HEK293 (cell line): ENCODE data around the gene AIFM3.

Experiments used
- CTCF ChIA-PET: fragments of 350-600 bp; formaldehyde crosslinking; extraction: SDS; loops from one replicate; lab custom pipeline; 2021; ENCODE audit warnings: antibody characterized with exemption; lab: Yijun Ruan, JAX
- POLR2A ChIA-PET: fragments of 300-600 bp; formaldehyde crosslinking; extraction: SDS; loops from one replicate; lab custom pipeline; 2020; ENCODE audit warnings: antibody characterized with exemption, inconsistent platforms; lab: Yijun Ruan, JAX
- H3K27ac ChIP-seq: fragments of 200-500 bp; sonication (Bioruptor generic); 2 replicates; pipeline ENCODE4 v1.5.1; 2014; ENCODE audit warnings: low read depth, low read length, control low read depth, inconsistent platforms; ENCODE audit errors: extremely low read depth
- H3K36me3 ChIP-seq, 2 experiments: fragments of 200-500 bp in 1 of 2; sonication (Bioruptor generic) in 1 of 2; 1 replicate in 1 of 2; 2 replicates in 1 of 2; pipeline ENCODE4 v1.5.1; 2014 to 2017; ENCODE audit warnings: inconsistent platforms in 2 of 2, low read length in 2 of 2; ENCODE audit not compliant: control insufficient read depth in 2 of 2, insufficient read depth in 1 of 2
- H3K4me1 ChIP-seq: fragments of 200-500 bp; sonication (Bioruptor generic); 2 replicates; pipeline ENCODE4 v1.5.1; 2014; ENCODE audit warnings: mild to moderate bottlenecking, low read length, inconsistent platforms; ENCODE audit not compliant: control insufficient read depth, insufficient read depth
- H3K4me3 ChIP-seq: 2 replicates; pipeline ENCODE4 v1.5.1; 2011; ENCODE audit warnings: low read depth, mild to moderate bottlenecking, control low read depth, low read length, moderate library complexity
- H3K9me3 ChIP-seq: fragments of 200-500 bp; sonication (Bioruptor generic); 2 replicates; pipeline ENCODE4 v1.5.1; 2014; ENCODE audit warnings: low read depth, low read length, inconsistent platforms; ENCODE audit not compliant: control insufficient read depth, insufficient read depth
- KLF16 ChIP-seq: fragments of 450-650 bp; formaldehyde crosslinking; IDR thresholded peaks from 2 replicates; pipeline ENCODE4 v1.5.1; 2017; ENCODE audit warnings: missing biosample characterization, missing genetic modification characterization
- KLF9 ChIP-seq: fragments of 450-650 bp; formaldehyde crosslinking; IDR thresholded peaks from 2 replicates; pipeline ENCODE4 v1.5.1; 2016; ENCODE audit warnings: missing biosample characterization, missing genetic modification characterization, low read depth
- MZF1 ChIP-seq: fragments of 450-650 bp; formaldehyde crosslinking; IDR thresholded peaks from 2 replicates; pipeline ENCODE4 v1.5.1; 2017; ENCODE audit warnings: missing biosample characterization, missing genetic modification characterization, borderline replicate concordance
- OVOL3 ChIP-seq: fragments of 450-650 bp; formaldehyde crosslinking; IDR thresholded peaks from 2 replicates; pipeline ENCODE4 v1.5.1; 2016; ENCODE audit warnings: missing biosample characterization, missing genetic modification characterization
- RBAK ChIP-seq: fragments of 450-650 bp; formaldehyde crosslinking; IDR thresholded peaks from 2 replicates; pipeline ENCODE4 v1.5.1; 2016; ENCODE audit warnings: missing biosample characterization, missing genetic modification characterization
- SP3 ChIP-seq: fragments of 450-650 bp; formaldehyde crosslinking; IDR thresholded peaks from 2 replicates; pipeline ENCODE4 v1.5.1; 2016; ENCODE audit warnings: missing biosample characterization, missing genetic modification characterization
- ZBTB7A ChIP-seq: fragments of 450-650 bp; formaldehyde crosslinking; IDR thresholded peaks from 2 replicates; pipeline ENCODE4 v1.5.1; 2016; ENCODE audit warnings: low read depth, missing biosample characterization, missing genetic modification characterization
- ZEB2 ChIP-seq: fragments of 450-650 bp; formaldehyde crosslinking; IDR thresholded peaks from 2 replicates; pipeline ENCODE4 v1.5.1; 2016; ENCODE audit warnings: missing biosample characterization, missing genetic modification characterization
- ZFP3 ChIP-seq: fragments of 450-650 bp; formaldehyde crosslinking; IDR thresholded peaks from 2 replicates; pipeline ENCODE4 v1.5.1; 2016; ENCODE audit warnings: low read depth, missing biosample characterization, missing genetic modification characterization
- ZNF140 ChIP-seq: fragments of 450-650 bp; formaldehyde crosslinking; IDR thresholded peaks from 2 replicates; pipeline ENCODE4 v1.5.1; 2016; ENCODE audit warnings: missing biosample characterization, missing genetic modification characterization
- ZNF311 ChIP-seq: fragments of 450-650 bp; formaldehyde crosslinking; IDR thresholded peaks from 2 replicates; pipeline ENCODE4 v1.5.1; 2017; ENCODE audit warnings: missing biosample characterization, missing genetic modification characterization, borderline replicate concordance
- ZNF639 ChIP-seq: fragments of 450-650 bp; formaldehyde crosslinking; IDR thresholded peaks from 2 replicates; pipeline ENCODE4 v1.5.1; 2016; ENCODE audit warnings: missing biosample characterization, missing genetic modification characterization
- ZNF658 ChIP-seq: fragments of 450-650 bp; formaldehyde crosslinking; IDR thresholded peaks from 2 replicates; pipeline ENCODE4; 2016; ENCODE audit warnings: missing biosample characterization, missing genetic modification characterization
- ZNF692 ChIP-seq: fragments of 450-650 bp; formaldehyde crosslinking; IDR thresholded peaks from 2 replicates; pipeline ENCODE4 v1.5.1; 2016; ENCODE audit warnings: missing biosample characterization, missing genetic modification characterization
- ZNF747 ChIP-seq: fragments of 450-650 bp; formaldehyde crosslinking; IDR thresholded peaks from 2 replicates; pipeline ENCODE4 v1.5.1; 2016; ENCODE audit warnings: missing biosample characterization, missing genetic modification characterization
- TF ChIP-seq, protein P1 (sequence below): fragments of 450-650 bp; formaldehyde crosslinking; IDR thresholded peaks from 2 replicates; pipeline ENCODE4 v1.5.1; 2016; ENCODE audit warnings: missing biosample characterization, missing genetic modification characterization
- TF ChIP-seq, protein P2 (sequence below): fragments of 450-650 bp; formaldehyde crosslinking; IDR thresholded peaks from 2 replicates; pipeline ENCODE4 v1.5.1; 2017; ENCODE audit warnings: missing biosample characterization, missing genetic modification characterization
- TF ChIP-seq, protein P3 (sequence below): fragments of 450-650 bp; formaldehyde crosslinking; IDR thresholded peaks from 2 replicates; pipeline ENCODE4 v1.5.1; 2017; ENCODE audit warnings: missing biosample characterization, missing genetic modification characterization

AIFM3 gene

GRCh38 chr22:20937794-20938671 is 29.0 kb upstream of the AIFM3 start:
- TF ChIP-seq, protein P1, sequence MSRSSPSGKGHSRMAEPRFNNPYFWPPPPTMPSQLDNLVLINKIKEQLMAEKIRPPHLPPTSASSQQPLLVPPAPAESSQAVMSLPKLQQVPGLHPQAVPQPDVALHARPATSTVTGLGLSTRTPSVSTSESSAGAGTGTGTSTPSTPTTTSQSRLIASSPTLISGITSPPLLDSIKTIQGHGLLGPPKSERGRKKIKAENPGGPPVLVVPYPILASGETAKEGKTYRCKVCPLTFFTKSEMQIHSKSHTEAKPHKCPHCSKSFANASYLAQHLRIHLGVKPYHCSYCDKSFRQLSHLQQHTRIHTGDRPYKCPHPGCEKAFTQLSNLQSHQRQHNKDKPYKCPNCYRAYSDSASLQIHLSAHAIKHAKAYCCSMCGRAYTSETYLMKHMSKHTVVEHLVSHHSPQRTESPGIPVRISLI: no peak
- TF ChIP-seq ZFP3 (no peak), KLF9 (tag by site-specific recombination) (no peak), KLF16 (tag by site-specific recombination) (no peak), ZNF658 (tag by site-specific recombination) (no peak), ZNF692 (tag by site-specific recombination) (no peak), ZNF639 (tag by site-specific recombination) (no peak), SP3 (tag by site-specific recombination) (no peak), ZBTB7A (tag by site-specific recombination) (no peak), RBAK (no peak), ZNF140 (tag by site-specific recombination) (no peak), MZF1 (no peak), ZEB2 (tag by site-specific recombination) (no peak), ZNF311 (no peak), ZNF747 (no peak), OVOL3 (tag by site-specific recombination) (no peak)
- TF ChIP-seq, protein P2, sequence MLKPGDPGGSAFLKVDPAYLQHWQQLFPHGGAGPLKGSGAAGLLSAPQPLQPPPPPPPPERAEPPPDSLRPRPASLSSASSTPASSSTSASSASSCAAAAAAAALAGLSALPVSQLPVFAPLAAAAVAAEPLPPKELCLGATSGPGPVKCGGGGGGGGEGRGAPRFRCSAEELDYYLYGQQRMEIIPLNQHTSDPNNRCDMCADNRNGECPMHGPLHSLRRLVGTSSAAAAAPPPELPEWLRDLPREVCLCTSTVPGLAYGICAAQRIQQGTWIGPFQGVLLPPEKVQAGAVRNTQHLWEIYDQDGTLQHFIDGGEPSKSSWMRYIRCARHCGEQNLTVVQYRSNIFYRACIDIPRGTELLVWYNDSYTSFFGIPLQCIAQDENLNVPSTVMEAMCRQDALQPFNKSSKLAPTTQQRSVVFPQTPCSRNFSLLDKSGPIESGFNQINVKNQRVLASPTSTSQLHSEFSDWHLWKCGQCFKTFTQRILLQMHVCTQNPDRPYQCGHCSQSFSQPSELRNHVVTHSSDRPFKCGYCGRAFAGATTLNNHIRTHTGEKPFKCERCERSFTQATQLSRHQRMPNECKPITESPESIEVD: no peak
- TF ChIP-seq, protein P3, sequence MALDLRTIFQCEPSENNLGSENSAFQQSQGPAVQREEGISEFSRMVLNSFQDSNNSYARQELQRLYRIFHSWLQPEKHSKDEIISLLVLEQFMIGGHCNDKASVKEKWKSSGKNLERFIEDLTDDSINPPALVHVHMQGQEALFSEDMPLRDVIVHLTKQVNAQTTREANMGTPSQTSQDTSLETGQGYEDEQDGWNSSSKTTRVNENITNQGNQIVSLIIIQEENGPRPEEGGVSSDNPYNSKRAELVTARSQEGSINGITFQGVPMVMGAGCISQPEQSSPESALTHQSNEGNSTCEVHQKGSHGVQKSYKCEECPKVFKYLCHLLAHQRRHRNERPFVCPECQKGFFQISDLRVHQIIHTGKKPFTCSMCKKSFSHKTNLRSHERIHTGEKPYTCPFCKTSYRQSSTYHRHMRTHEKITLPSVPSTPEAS: no peak
- CTCF ChIA-PET: interaction anchor here (0.6 to 1.9 kb wide), 4 partner anchors 24 to 165 kb away, joined by 3 to 7 read pairs (median 3); no protein-coding TSS in a partner anchor
- POLR2A ChIA-PET: interaction anchor here (0.9 to 2.5 kb wide), 4 partner anchors 13 to 44 kb away, joined by 3 to 10 read pairs (median 3); partner anchors contain the start of gene LZTR1
- no peak overlapping the region for H3K27ac ChIP-seq
- no peak overlapping the region for H3K4me3 ChIP-seq
- H3K36me3 ChIP-seq: peaks cover 11 to 49% of the 10 kb centered on the region in 2 experiments; a peak in 2 of 3 replicates
- no peaks in the 10 kb centered on the region; the same call in 1 of the 2 replicates for H3K4me1 ChIP-seq
- no peaks in the 10 kb centered on the region for H3K9me3 ChIP-seq
